ENCODE data around the gene PDIA5. TPM values are rescaled to one million over a fixed set of nuclear protein-coding genes. Genes with fewer than 3 reads are reported as not detected.

Gene PDIA5
- total RNA-seq, 1 experiment from 2014 or later, result 53.6 TPM

GRCh38 chr3:123054109-123054778 is 12.6 kb upstream of the PDIA5 start:
- BruUV-seq (replicated peaks), result no TSS peak
- no peaks in the 10 kb centered on the region for H3K9me3 ChIP-seq (ENCODE audit: control insufficient read depth, insufficient read depth, low read depth, low read length)
- in situ Hi-C loops (cut with HindIII; ENCODE audit: low pct_unique_long_range_greater_than_20kb, low sequenced_read_pairs) (no loop called here), intact Hi-C loops (cut with micrococcal nuclease; ENCODE audit: unreplicated experiment) (no loop called here)
- DNase-seq (ENCODE audit: low read depth, low spot score) (no peak), ATAC-seq (no peak)
- ChIA-PET CTCF (no interaction called here), POLR2A (no interaction called here)
- H3K4me1 ChIP-seq (ENCODE audit: control insufficient read depth, insufficient read depth, low read length), result no peaks in the 10 kb centered on the region
- no peaks in the 10 kb centered on the region for H3K36me3 ChIP-seq (ENCODE audit: control insufficient read depth, insufficient read depth, low read length)
- H3K4me3 ChIP-seq (ENCODE audit: low read depth in 2 of 2, low read length in 2 of 2), result no peak overlapping the region
- no peak for TF ChIP-seq CTCF (IDR thresholded peaks at IDR 0.05)
- no peak for TF ChIP-seq SIN3A (IDR thresholded peaks at IDR 0.05; ENCODE audit: borderline replicate concordance, insufficient read depth, low read depth, low read length)
- no peak for TF ChIP-seq TCF7L2 (IDR thresholded peaks at IDR 0.05; ENCODE audit: low read depth, low read length)
- no peak for TF ChIP-seq REST (IDR thresholded peaks at IDR 0.05; ENCODE audit: insufficient read depth in 1 of 2, low read depth in 2 of 2, low read length in 1 of 2)
- TF ChIP-seq POLR2AphosphoS5 (IDR thresholded peaks at IDR 0.05; ENCODE audit: low read depth, low read length), result no peak
- no peak overlapping the region for H3K27ac ChIP-seq (ENCODE audit: low read length)
- H3K27me3 ChIP-seq (ENCODE audit: control insufficient read depth, insufficient read depth, low read length), result no peaks in the 10 kb centered on the region; the same call in 1 of the 2 replicates

GRCh38 chr3:123054931-123055330 is 11.9 kb upstream of the PDIA5 start:
- ATAC-seq (no peak), DNase-seq (ENCODE audit: low read depth, low spot score) (no peak)
- intact Hi-C loops (cut with micrococcal nuclease; ENCODE audit: unreplicated experiment) (no loop called here), in situ Hi-C loops (cut with HindIII; ENCODE audit: low pct_unique_long_range_greater_than_20kb, low sequenced_read_pairs) (no loop called here)
- H3K4me3 ChIP-seq (ENCODE audit: low read depth in 2 of 2, low read length in 2 of 2), result no peak overlapping the region
- H3K27ac ChIP-seq (ENCODE audit: low read length), result no peak overlapping the region
- H3K27me3 ChIP-seq (ENCODE audit: control insufficient read depth, insufficient read depth, low read length), result no peaks in the 10 kb centered on the region; the same call in 1 of the 2 replicates
- no peak for TF ChIP-seq REST (IDR thresholded peaks at IDR 0.05; ENCODE audit: insufficient read depth in 1 of 2, low read depth in 2 of 2, low read length in 1 of 2)
- TF ChIP-seq CTCF (IDR thresholded peaks at IDR 0.05), result no peak
- no peak for TF ChIP-seq POLR2AphosphoS5 (IDR thresholded peaks at IDR 0.05; ENCODE audit: low read depth, low read length)
- TF ChIP-seq SIN3A (IDR thresholded peaks at IDR 0.05; ENCODE audit: borderline replicate concordance, insufficient read depth, low read depth, low read length), result no peak
- TF ChIP-seq TCF7L2 (IDR thresholded peaks at IDR 0.05; ENCODE audit: low read depth, low read length), result no peak
- POLR2A ChIA-PET, result interaction anchor here (0.7 kb wide), 1 partner anchor 12 kb away, joined by 3 read pairs; the partner anchor contains the start of gene PDIA5
- no peaks in the 10 kb centered on the region for H3K36me3 ChIP-seq (ENCODE audit: control insufficient read depth, insufficient read depth, low read length)
- CTCF ChIA-PET, result no interaction called here
- no peaks in the 10 kb centered on the region for H3K9me3 ChIP-seq (ENCODE audit: control insufficient read depth, insufficient read depth, low read depth, low read length)
- BruUV-seq (replicated peaks), result no TSS peak
- H3K4me1 ChIP-seq (ENCODE audit: control insufficient read depth, insufficient read depth, low read length), result no peaks in the 10 kb centered on the region
